Sigmoid colon (tissue), 7 donors: ENCODE results near the gene FBL. TPM values are rescaled to one million over a fixed set of nuclear protein-coding genes. Genes with fewer than 3 reads are reported as not detected.
"Not testable (repeated sequence)": the region's sequence is repeated elsewhere in the genome, so short reads cannot be mapped to it uniquely, and the experiment has no call there.

Source experiments
- DNase-seq: peaks from one replicate; pipeline ENCODE4 v3.0.0-alpha.2; 2019
- H3K27ac ChIP-seq, 4 donors: fragments of 200-600 bp; sonication (generic); one replicate each; pipeline ENCODE4 v1.5.1; 2016 to 2019; ENCODE audit warnings: mild to moderate bottlenecking in 1 of 4
- H3K27me3 ChIP-seq, 3 donors: fragments of 200-600 bp; sonication (generic); one replicate each; pipeline ENCODE4 v1.5.1; 2019; ENCODE audit warnings: mild to moderate bottlenecking in 1 of 3
- H3K36me3 ChIP-seq, 4 donors: fragments of 200-600 bp; sonication (generic); one replicate each; pipeline ENCODE4 v1.5.1; 2016 to 2019
- H3K4me1 ChIP-seq, 4 donors: fragments of 200-600 bp; sonication (generic); one replicate each; pipeline ENCODE4 v1.5.1; 2017 to 2019
- H3K4me3 ChIP-seq, 4 donors: fragments of 200-600 bp; sonication (generic); one replicate each; pipeline ENCODE4 v1.5.1; 2017 to 2019; ENCODE audit warnings: mild to moderate bottlenecking in 2 of 4, moderate library complexity in 1 of 4
- H3K9me3 ChIP-seq, 4 donors: fragments of 200-600 bp in 3 of 4; sonication (generic) in 3 of 4; one replicate each; pipeline versions ENCODE4 v1.5.1 to v1.6.1; 2013 to 2019
- CTCF ChIP-seq, 4 experiments: fragments of 450-650 bp in 3 of 4; fragments of 200-600 bp in 1 of 4; IDR thresholded peaks; one replicate each; pipeline ENCODE4 v1.5.1; 2016 to 2019; ENCODE audit warnings: antibody characterized with exemption in 4 of 4, mild to moderate bottlenecking in 3 of 4, moderate library complexity in 2 of 4
- EP300 ChIP-seq, 4 donors: sonication (generic); formaldehyde crosslinking; IDR thresholded peaks; one replicate each; pipeline ENCODE4 v1.6.1; 2017; ENCODE audit warnings: antibody characterized with exemption in 4 of 4
- POLR2A ChIP-seq, 2 donors: fragments of 450-650 bp; IDR thresholded peaks; one replicate each; pipeline ENCODE4 v1.6.1; 2016; ENCODE audit warnings: antibody characterized with exemption in 2 of 2, mild to moderate bottlenecking in 2 of 2, moderate library complexity in 2 of 2
- POLR2AphosphoS5 ChIP-seq, 4 donors: sonication (generic); formaldehyde crosslinking; IDR thresholded peaks; one replicate each; pipeline ENCODE4 v1.6.1; 2017; ENCODE audit warnings: antibody characterized with exemption in 4 of 4
- WGBS, 2 donors: extraction: QIAGEN DNeasy Blood & Tissue Kit; methylation state at CpG; one replicate each; pipeline ENCODE4 v1.1.7; 2013; 5-methylcytosine and 5-hydroxymethylcytosine counted together
- intact Hi-C: fragments of 100-400 bp; cut with DNase I; formaldehyde crosslinking; loops from one replicate; pipeline ENCODE4 v1.15.1; 2023
- polyA plus RNA-seq, 3 donors: library from polyadenylated mRNA; stranded (reverse); fragments of 200-250 nt; gene quantifications; one replicate each; pipeline ENCODE4 v1.2.3, GENCODE V29; 2013
- total RNA-seq, 4 donors: library from RNA; depleted of rRNA; stranded (reverse); fragments of >200 nt; gene quantifications; one replicate each; pipeline ENCODE4 v1.1.0, GENCODE V29; 2016
- donor health status: healthy with polysubstance abuse.
- donor health status: Bipolar disorder and iron deficiency.
- donor health status: healthy.

FBL gene
- total and polyA plus RNA-seq, 7 donors, result 96.4 to 333 (median 121) TPM

- Histone ChIP-seq H3K4me3 (no peak overlapping the region), H3K36me3 (peaks cover 0 to 1% (median 0%) of the 10 kb centered on the region in 4 donors), H3K9me3 (no peaks in the 10 kb centered on the region), H3K4me1 (no peaks in the 10 kb centered on the region), H3K27ac (no peak overlapping the region), H3K27me3 (no peaks in the 10 kb centered on the region)
- intact Hi-C loops, result no loop called here
- TF ChIP-seq EP300 (IDR thresholded peaks at IDR 0.05), result no peak
- no peak for TF ChIP-seq POLR2AphosphoS5 (IDR thresholded peaks at IDR 0.05)
- no peak for TF ChIP-seq POLR2A (IDR thresholded peaks at IDR 0.05)
- TF ChIP-seq CTCF (IDR thresholded peaks at IDR 0.05), result no peak
- WGBS, 2 donors, result 90% methylated on average over 4 of the region's 4 CpGs
- no peak for DNase-seq
Observed at GRCh38 chr19:39811064-39811463, 35.1 kb downstream of the FBL start.

- TF ChIP-seq EP300 (IDR thresholded peaks at IDR 0.05), result no peak
- no peak for TF ChIP-seq CTCF (IDR thresholded peaks at IDR 0.05)
- no peak for TF ChIP-seq POLR2AphosphoS5 (IDR thresholded peaks at IDR 0.05)
- no peak for TF ChIP-seq POLR2A (IDR thresholded peaks at IDR 0.05)
- Histone ChIP-seq H3K27ac (no peak overlapping the region), H3K9me3 (no peaks in the 10 kb centered on the region), H3K27me3 (no peaks in the 10 kb centered on the region), H3K4me3 (no peak overlapping the region), H3K4me1 (no peaks in the 10 kb centered on the region), H3K36me3 (no peaks in the 10 kb centered on the region)
- intact Hi-C loops, result no loop called here
- 73 to 84% methylated on average over 4 of the region's 4 CpGs for WGBS, 2 donors
- no peak for DNase-seq
Observed at GRCh38 chr19:39810424-39810823, 35.8 kb downstream of the FBL start.

- DNase-seq, result no peak
- TF ChIP-seq EP300 (IDR thresholded peaks at IDR 0.05) (no peak), POLR2A (IDR thresholded peaks at IDR 0.05) (no peak), CTCF (IDR thresholded peaks at IDR 0.05) (no peak), POLR2AphosphoS5 (IDR thresholded peaks at IDR 0.05) (no peak)
- H3K27me3 ChIP-seq, result no peaks in the 10 kb centered on the region
- H3K36me3 ChIP-seq, result no peaks in the 10 kb centered on the region
- H3K27ac ChIP-seq, result no peak overlapping the region
- 93% methylated on average over 4 of the region's 4 CpGs for WGBS, 2 donors
- H3K9me3 ChIP-seq, result no peaks in the 10 kb centered on the region
- H3K4me3 ChIP-seq, result no peak overlapping the region
- H3K4me1 ChIP-seq, result no peaks in the 10 kb centered on the region
- intact Hi-C loops, result no loop called here
Observed at GRCh38 chr19:39809368-39809767, 36.8 kb downstream of the FBL start.

GRCh38 chr19:39808688-39809087, 37.5 kb downstream of the FBL start:
- H3K4me1 ChIP-seq, intact Hi-C loops, H3K9me3 ChIP-seq: not testable (repeated sequence)

GRCh38 chr19:39807846-39808364, 38.3 kb downstream of the FBL start:
- H3K36me3 ChIP-seq, result no peaks in the 10 kb centered on the region
- TF ChIP-seq POLR2A (IDR thresholded peaks at IDR 0.05) (no peak), EP300 (IDR thresholded peaks at IDR 0.05) (no peak), CTCF (IDR thresholded peaks at IDR 0.05) (no peak), POLR2AphosphoS5 (IDR thresholded peaks at IDR 0.05) (no peak)
- intact Hi-C loops, result no loop called here

More at GRCh38 chr19:39808688-39809087, 37.5 kb downstream of the FBL start:
- H3K36me3 ChIP-seq, H3K27me3 ChIP-seq, H3K27ac ChIP-seq, DNase-seq, H3K4me3 ChIP-seq: not testable (repeated sequence)
- 80 to 84% methylated on average over 7 of the region's 7 CpGs for WGBS, 2 donors

More at GRCh38 chr19:39807846-39808364, 38.3 kb downstream of the FBL start:
- Histone ChIP-seq H3K4me1 (no peaks in the 10 kb centered on the region), H3K27me3 (peaks cover 0 to 7% (median 5%) of the 10 kb centered on the region in 3 donors), H3K9me3 (no peaks in the 10 kb centered on the region), H3K4me3 (no peak overlapping the region), H3K27ac (no peak overlapping the region)
- no peak for DNase-seq
- WGBS, 2 donors, result 82 to 83% methylated on average over 5 of the region's 5 CpGs
